Hepatocyte (in vitro differentiated cells): ENCODE measurements around the gene TMEM200B.

ENCODE experiments used
- EZH2 ChIP-seq: fragments of 200-600 bp; sonication (generic); IDR thresholded peaks from 2 replicates; pipeline ENCODE4 v1.6.1; 2016; ENCODE audit warnings: antibody characterized with exemption, mild to moderate bottlenecking, borderline replicate concordance
- EZH2phosphoT487 ChIP-seq: fragments of 200-600 bp; sonication (generic); IDR thresholded peaks from one replicate; pipeline ENCODE4 v1.6.1; 2018; ENCODE audit warnings: antibody characterized with exemption, mild to moderate bottlenecking, low read depth, moderate library complexity; ENCODE audit not compliant: unreplicated experiment, severe bottlenecking
- TF ChIP-seq, protein P1 (sequence below): fragments of 200-600 bp; sonication (generic); IDR thresholded peaks from 2 replicates; pipeline ENCODE4 v1.5.1; 2016; ENCODE audit warnings: antibody characterized with exemption, mild to moderate bottlenecking; ENCODE audit not compliant: poor library complexity

DNA sequence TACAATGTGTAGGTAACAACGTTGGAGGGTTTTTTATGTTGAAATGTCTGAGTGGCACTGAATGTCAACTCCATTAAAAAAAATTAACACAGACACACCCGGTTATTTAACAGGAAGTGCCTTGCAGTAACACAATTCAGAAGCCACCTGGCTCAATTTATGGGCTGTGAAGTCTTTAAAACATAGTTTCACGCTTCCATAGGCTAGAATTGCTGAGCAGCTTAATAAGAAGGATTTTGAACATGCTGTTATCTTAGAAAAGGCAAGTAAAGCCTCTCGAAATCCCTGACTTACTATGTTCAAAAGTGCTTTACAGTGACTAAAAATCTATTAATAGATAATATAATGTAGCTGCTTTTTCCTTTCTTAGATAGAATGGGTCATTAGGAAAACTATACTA is 38.3 kb upstream of the TMEM200B start:
- TF ChIP-seq, protein P1, sequence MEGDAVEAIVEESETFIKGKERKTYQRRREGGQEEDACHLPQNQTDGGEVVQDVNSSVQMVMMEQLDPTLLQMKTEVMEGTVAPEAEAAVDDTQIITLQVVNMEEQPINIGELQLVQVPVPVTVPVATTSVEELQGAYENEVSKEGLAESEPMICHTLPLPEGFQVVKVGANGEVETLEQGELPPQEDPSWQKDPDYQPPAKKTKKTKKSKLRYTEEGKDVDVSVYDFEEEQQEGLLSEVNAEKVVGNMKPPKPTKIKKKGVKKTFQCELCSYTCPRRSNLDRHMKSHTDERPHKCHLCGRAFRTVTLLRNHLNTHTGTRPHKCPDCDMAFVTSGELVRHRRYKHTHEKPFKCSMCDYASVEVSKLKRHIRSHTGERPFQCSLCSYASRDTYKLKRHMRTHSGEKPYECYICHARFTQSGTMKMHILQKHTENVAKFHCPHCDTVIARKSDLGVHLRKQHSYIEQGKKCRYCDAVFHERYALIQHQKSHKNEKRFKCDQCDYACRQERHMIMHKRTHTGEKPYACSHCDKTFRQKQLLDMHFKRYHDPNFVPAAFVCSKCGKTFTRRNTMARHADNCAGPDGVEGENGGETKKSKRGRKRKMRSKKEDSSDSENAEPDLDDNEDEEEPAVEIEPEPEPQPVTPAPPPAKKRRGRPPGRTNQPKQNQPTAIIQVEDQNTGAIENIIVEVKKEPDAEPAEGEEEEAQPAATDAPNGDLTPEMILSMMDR = no peak
- TF ChIP-seq EZH2phosphoT487 (no peak), EZH2 (no peak)
